Inflammatory macrophage treated with lipopolysaccharide for 1 hour (primary cell): ENCODE measurements around the gene PCSK1.

ENCODE experiments used
- DNase-seq, 2 donors: peaks; one replicate each; pipeline ENCODE4 v3.0.0-alpha.2; 2020 to 2022

The PCSK1 gene

DNA sequence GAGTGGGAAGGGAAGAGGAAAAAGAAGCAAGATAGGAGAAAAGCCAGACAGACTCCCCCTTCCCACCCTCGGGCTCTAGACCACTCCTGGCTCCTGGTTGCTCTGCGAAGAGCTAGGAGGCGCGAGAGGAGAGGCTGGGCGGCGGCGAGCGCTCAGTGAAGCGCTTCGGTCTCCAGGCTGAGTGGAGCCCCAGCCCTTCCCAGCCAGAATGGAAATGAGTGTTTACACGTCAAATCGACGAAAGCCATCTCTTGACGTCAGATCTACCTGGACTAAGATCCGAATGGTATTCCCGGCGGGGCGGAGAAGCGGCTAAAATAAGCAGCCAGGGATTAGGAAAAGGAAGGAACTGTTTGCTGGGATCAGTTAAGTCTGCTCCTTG is at the start of gene PCSK1:
Gene PCSK1 (minus strand): TSS at position 183 of the 382 bp plus-strand sequence. CDS start 206 bp downstream, outside the sequence.
- DNase-seq = no peak

- no peak for DNase-seq
These were observed 48.8 kb upstream of the PCSK1 start for GRCh38 chr5:96481867-96482266.

DNA sequence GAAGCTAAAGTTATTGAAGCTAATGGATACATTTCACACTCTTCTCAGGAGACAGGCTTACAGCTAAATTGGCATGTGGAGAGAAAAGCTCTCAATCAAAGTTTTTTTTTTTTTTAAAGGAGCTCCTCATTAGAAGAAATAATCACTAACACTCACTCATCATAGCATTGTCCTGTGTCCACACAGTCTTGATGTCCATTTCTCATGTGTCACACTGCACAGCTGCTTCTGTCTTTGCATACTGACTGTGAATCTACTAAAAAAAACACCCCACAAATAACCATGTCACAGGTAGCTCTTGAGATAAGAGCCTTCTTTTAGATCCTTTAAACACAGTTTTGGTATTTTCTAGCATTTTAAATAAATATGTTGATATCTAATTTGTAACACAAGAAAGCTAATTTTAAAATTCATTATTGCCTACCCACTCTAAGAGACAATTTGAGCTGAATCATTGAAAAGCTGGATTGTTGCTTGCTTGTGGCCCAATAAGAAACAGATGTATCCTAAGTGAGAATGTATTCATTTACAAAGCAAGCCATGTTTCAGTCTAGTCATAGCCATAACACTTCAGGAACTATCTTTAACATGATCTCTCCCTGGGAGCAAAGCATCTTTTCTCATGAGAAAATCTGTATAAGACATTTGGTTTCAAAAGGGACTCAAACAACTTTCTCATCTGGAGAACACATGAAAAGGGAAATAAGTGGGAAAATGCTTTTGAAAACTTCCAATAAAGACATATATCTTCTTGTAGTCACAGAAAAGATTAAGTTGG is 48.1 kb upstream of the PCSK1 start:
- DNase-seq = no peak

DNA sequence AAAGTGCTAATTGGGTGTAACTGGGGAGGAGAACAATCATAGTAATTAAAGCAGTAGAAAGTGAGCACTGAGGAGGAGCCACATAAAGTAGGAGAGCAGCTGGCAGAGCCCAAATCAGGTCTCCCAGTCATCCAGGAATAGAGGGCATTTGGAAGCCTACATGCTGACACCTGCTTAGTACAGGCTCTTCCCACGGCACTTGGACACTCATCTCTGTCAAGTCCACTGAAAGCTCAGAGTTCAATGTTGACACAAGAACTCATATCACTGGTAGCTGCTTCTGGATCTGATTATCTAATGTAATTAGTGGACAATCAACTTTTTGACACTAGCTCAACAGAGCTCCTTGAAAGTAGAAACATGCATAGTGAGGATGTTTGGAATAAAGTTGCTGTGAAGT is 45.9 kb upstream of the PCSK1 start:
- no peak for DNase-seq

GRCh38 chr5:96476654-96477053 is 43.6 kb upstream of the PCSK1 start:
- no peak for DNase-seq

- no peak for DNase-seq
These were observed 41.0 kb upstream of the PCSK1 start for GRCh38 chr5:96474073-96474472.

GRCh38 chr5:96473155-96473554 is 40.1 kb upstream of the PCSK1 start:
- DNase-seq = no peak

- no peak for DNase-seq
These were observed 37.7 kb upstream of the PCSK1 start for GRCh38 chr5:96470785-96471184.

- no peak for DNase-seq
These were observed 35.9 kb upstream of the PCSK1 start for GRCh38 chr5:96468956-96469355.

DNA sequence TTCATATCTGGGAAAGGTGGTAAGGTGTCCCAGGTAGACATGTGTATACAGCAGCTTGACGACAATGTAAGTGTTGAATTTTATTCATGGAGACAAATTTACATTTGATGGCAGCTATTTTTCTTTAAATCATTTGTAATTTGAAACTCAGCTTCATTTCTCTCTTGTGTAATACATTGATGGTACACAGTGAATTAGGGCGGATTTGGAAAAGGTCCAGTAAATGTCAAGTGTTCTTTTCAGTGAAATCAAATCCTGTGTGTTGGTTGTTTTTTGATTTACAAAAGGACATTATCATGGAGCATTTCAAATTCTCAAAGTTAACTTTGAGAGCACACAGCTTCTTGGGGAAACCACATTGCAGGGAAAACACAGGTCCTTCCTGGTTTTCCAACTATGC is 30.0 kb upstream of the PCSK1 start:
- no peak for DNase-seq

DNA sequence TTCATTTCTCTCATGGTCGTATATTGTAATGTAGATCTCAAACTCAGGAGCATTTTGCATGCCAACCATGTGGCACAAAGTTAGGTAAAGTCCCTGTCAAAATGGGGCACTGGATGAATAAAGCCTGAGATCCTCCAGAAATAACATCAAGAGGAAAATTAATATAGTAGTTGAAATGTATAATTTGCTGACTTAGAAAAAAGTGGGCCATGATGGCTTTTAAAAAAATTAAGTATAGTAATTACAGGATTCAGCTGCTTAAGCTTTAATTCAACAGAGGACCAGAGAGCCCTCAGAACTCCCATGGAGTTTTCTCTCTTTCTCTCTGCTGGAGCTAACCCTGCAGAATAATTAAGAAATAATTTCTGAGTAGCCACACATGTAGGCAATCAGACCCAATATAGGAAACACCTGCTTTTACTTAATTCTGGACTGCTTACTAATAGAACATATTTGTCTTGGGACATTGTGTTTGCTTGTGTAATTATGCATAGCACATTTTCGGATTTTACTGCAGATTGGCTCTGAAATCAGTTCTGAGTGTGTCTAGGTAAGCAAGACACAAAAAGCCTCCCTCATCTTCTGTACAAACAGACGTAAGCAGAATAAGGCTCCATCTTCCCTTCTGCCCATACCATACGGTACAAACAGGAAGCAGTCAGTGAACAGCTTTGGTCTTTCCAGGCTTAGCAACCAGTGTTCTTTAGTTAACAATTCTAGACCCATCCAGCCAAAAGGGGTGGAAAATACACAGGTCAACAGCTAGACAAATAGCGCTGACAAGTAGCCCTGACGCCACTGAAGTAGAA is 26.5 kb upstream of the PCSK1 start:
- DNase-seq = no peak

GRCh38 chr5:96458176-96458575 is 25.1 kb upstream of the PCSK1 start:
- DNase-seq = no peak

- no peak for DNase-seq
These were observed 22.7 kb upstream of the PCSK1 start for GRCh38 chr5:96455789-96456188.

DNA sequence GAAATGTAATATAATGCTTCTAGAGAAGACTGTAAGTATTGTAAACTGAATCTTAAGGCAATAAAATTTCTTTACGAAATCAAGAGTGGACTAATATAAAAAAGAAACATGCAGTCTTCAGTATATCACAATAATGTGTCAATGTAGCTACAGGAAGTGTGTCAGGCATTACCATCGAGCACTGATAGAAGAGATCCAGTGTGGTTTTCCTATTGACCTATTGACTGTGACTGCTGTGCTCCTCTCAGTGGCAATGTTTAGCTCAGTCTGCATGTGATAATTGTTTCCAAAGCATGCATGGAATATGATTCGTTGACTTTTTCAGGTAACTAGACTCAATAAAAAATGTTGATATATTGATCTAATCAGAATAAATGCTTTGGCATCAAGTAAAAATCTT is 20.3 kb upstream of the PCSK1 start:
- no peak for DNase-seq

GRCh38 chr5:96447949-96448348 is 14.9 kb upstream of the PCSK1 start:
- DNase-seq = no peak

DNA sequence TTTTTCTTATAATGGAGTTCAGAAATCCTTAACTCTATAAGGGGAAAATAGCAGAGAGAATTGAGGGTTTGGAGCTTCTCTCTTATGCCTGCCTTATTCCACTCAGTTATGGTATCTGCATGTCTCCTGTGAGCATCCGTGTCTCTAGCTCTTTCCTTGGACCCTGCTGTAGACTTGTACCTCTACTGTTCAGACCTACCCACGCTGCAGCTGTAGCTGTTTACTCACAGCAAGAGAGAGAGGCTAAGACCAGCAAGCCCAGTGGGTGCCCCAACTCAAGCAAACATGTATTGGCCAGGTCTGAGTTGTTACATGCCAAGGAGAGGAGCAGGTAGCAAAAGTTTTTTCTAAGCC is 7.1 kb upstream of the PCSK1 start:
- DNase-seq = no peak

- DNase-seq = peak; percentile 4 to 18
These were observed 6.6 kb upstream of the PCSK1 start for GRCh38 chr5:96439477-96440184.

- peak in 1 of 2 donors; percentile 12 for DNase-seq
These were observed 1.2 kb upstream of the PCSK1 start for GRCh38 chr5:96434201-96434645.

DNA sequence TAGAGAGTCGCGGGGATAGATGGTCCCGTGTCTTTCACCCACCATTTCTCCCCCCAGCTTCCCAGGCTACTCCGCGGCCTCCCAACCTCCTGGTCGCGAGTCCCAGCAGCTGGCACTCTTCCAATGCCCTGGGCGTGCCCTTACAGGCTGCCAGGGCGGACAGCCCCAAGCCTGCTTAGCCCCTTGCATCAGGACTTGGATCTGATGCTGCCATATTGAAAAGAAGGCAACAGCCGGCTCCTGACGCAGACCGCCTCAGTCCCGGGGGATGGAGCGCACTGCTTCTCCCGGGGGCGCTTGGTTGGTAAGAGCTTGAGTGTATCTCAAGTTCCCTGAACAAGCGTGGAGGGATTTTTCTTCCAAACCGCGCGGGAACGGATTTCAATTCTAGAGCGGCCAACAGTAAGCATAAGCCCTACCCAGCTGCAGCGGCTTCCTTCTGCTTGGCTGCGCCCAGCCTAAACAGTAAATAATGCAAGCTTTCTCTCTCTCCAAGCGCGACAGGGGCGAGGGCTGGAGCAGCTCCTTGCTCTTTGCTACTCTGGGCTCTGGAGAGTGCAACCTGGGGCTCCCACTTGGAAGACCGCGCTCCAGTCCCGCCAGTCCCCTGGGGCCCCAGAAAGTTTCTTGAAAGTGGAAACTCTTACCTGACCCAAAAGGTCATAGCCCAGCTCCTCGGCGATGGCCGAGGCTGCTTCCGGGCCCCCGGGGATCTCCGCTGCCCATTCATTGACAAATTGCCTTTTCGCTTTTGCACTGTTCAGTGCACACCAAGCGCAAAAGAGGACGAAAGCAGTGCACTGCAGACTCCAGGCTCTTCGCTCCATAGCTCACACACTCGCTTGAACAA is 607 bp downstream of the PCSK1 start:
- no peak for DNase-seq

DNA sequence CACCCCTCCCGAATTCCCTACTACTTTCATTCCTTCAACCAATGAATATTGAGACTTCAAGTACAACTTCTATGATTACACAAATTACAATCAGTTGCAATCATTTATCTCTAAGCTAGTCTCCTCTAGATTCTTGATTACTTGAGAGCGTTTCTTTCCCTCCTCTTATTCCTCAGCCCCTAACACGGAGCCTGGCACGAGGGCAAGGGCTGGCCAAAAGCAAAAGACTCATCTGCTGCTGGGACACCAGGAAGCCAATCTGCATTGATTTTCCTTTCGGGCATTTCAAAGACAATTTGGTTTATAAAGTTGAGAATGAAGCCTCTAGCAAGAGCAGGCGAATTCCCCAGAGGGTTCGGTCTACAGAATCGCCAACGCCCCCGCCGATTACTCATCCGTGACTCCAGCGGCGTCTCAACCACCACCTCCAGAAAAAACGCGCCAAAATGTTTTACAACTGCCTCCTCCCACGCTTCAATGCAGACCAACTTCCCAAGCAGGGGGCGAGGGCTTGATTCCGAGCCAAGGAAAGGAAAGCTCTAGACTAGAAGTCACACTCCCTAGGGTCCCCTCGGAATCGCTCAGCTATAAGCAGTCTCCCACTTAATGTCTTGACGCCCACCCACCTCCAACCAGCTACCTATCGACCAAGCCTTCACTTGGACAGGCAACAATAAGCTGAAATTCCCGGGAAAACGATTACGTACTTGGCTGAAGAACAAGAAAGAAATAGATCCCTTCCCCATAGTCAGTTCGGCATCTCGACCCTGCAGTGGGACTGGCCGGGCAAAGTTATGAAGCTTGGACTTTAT is 1.5 kb downstream of the PCSK1 start:
- peak in 1 of 2 donors; percentile 9 for DNase-seq

DNA sequence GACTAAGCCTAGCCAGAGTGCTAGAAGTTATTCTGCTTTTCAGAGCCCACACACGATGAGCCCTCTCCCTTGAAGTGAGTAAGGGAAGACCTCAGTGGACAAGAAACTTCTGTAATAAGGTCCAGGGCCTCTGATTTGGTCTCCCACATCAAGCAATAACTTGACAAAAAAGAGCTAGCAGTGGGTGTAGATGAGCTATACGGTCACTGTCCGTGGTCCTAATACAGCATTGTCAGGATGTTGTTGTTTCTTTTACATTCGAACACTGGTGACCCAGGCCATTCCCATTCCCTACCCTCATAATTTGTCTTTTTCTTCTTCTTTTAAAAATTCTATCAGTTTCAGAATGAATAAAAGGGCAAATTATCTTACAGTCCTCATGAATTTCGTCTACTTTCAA is 5.2 kb downstream of the PCSK1 start:
- no peak for DNase-seq

- DNase-seq = no peak
These were observed 6.2 kb downstream of the PCSK1 start for GRCh38 chr5:96426831-96427230.
